ENCODE data around the gene A2M. TPM values are rescaled to one million over a fixed set of nuclear protein-coding genes. Genes with fewer than 3 reads are reported as not detected.

Gene A2M
- total and polyA plus RNA-seq, 2 of the 8 experiments (the other 6 are each of a cell fraction or from before 2014, with no cell fraction given) = 0.15 TPM; not detected in 1

- TF ChIP-seq, protein P1, sequence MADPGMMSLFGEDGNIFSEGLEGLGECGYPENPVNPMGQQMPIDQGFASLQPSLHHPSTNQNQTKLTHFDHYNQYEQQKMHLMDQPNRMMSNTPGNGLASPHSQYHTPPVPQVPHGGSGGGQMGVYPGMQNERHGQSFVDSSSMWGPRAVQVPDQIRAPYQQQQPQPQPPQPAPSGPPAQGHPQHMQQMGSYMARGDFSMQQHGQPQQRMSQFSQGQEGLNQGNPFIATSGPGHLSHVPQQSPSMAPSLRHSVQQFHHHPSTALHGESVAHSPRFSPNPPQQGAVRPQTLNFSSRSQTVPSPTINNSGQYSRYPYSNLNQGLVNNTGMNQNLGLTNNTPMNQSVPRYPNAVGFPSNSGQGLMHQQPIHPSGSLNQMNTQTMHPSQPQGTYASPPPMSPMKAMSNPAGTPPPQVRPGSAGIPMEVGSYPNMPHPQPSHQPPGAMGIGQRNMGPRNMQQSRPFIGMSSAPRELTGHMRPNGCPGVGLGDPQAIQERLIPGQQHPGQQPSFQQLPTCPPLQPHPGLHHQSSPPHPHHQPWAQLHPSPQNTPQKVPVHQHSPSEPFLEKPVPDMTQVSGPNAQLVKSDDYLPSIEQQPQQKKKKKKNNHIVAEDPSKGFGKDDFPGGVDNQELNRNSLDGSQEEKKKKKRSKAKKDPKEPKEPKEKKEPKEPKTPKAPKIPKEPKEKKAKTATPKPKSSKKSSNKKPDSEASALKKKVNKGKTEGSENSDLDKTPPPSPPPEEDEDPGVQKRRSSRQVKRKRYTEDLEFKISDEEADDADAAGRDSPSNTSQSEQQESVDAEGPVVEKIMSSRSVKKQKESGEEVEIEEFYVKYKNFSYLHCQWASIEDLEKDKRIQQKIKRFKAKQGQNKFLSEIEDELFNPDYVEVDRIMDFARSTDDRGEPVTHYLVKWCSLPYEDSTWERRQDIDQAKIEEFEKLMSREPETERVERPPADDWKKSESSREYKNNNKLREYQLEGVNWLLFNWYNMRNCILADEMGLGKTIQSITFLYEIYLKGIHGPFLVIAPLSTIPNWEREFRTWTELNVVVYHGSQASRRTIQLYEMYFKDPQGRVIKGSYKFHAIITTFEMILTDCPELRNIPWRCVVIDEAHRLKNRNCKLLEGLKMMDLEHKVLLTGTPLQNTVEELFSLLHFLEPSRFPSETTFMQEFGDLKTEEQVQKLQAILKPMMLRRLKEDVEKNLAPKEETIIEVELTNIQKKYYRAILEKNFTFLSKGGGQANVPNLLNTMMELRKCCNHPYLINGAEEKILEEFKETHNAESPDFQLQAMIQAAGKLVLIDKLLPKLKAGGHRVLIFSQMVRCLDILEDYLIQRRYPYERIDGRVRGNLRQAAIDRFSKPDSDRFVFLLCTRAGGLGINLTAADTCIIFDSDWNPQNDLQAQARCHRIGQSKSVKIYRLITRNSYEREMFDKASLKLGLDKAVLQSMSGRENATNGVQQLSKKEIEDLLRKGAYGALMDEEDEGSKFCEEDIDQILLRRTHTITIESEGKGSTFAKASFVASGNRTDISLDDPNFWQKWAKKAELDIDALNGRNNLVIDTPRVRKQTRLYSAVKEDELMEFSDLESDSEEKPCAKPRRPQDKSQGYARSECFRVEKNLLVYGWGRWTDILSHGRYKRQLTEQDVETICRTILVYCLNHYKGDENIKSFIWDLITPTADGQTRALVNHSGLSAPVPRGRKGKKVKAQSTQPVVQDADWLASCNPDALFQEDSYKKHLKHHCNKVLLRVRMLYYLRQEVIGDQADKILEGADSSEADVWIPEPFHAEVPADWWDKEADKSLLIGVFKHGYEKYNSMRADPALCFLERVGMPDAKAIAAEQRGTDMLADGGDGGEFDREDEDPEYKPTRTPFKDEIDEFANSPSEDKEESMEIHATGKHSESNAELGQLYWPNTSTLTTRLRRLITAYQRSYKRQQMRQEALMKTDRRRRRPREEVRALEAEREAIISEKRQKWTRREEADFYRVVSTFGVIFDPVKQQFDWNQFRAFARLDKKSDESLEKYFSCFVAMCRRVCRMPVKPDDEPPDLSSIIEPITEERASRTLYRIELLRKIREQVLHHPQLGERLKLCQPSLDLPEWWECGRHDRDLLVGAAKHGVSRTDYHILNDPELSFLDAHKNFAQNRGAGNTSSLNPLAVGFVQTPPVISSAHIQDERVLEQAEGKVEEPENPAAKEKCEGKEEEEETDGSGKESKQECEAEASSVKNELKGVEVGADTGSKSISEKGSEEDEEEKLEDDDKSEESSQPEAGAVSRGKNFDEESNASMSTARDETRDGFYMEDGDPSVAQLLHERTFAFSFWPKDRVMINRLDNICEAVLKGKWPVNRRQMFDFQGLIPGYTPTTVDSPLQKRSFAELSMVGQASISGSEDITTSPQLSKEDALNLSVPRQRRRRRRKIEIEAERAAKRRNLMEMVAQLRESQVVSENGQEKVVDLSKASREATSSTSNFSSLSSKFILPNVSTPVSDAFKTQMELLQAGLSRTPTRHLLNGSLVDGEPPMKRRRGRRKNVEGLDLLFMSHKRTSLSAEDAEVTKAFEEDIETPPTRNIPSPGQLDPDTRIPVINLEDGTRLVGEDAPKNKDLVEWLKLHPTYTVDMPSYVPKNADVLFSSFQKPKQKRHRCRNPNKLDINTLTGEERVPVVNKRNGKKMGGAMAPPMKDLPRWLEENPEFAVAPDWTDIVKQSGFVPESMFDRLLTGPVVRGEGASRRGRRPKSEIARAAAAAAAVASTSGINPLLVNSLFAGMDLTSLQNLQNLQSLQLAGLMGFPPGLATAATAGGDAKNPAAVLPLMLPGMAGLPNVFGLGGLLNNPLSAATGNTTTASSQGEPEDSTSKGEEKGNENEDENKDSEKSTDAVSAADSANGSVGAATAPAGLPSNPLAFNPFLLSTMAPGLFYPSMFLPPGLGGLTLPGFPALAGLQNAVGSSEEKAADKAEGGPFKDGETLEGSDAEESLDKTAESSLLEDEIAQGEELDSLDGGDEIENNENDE (IDR thresholded peaks at IDR 0.05; ENCODE audit: insufficient replicate concordance, low read length) = no peak
- no peak for TF ChIP-seq SIN3A (conservative IDR thresholded peaks at IDR 0.05 in 1 of 2, IDR thresholded peaks at IDR 0.05 in 1 of 2; ENCODE audit: low read depth in 1 of 2, low read length in 2 of 2)
- no peak for TF ChIP-seq SIX5 (IDR thresholded peaks at IDR 0.05; ENCODE audit: low read depth, low read length)
- no peak for TF ChIP-seq BACH1 (IDR thresholded peaks at IDR 0.05; ENCODE audit: low read length)
- TF ChIP-seq POLR2AphosphoS5 (IDR thresholded peaks at IDR 0.05; ENCODE audit: low read depth, low read length) = no peak
- TF ChIP-seq, protein P2, sequence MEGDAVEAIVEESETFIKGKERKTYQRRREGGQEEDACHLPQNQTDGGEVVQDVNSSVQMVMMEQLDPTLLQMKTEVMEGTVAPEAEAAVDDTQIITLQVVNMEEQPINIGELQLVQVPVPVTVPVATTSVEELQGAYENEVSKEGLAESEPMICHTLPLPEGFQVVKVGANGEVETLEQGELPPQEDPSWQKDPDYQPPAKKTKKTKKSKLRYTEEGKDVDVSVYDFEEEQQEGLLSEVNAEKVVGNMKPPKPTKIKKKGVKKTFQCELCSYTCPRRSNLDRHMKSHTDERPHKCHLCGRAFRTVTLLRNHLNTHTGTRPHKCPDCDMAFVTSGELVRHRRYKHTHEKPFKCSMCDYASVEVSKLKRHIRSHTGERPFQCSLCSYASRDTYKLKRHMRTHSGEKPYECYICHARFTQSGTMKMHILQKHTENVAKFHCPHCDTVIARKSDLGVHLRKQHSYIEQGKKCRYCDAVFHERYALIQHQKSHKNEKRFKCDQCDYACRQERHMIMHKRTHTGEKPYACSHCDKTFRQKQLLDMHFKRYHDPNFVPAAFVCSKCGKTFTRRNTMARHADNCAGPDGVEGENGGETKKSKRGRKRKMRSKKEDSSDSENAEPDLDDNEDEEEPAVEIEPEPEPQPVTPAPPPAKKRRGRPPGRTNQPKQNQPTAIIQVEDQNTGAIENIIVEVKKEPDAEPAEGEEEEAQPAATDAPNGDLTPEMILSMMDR (IDR thresholded peaks at IDR 0.05; ENCODE audit: control extremely low read depth in 1 of 3, insufficient read depth in 1 of 3, low read depth in 1 of 3, low read length in 3 of 3) = no peak
- no peak for TF ChIP-seq POLR2A (IDR thresholded peaks at IDR 0.05; ENCODE audit: control extremely low read depth in 1 of 2, low read depth in 2 of 2, low read length in 2 of 2)
Measured at GRCh38 chr12:9094512-9095206, 21.1 kb downstream of the A2M start (continued).

Data from H1 (cell line).